PC-9 (cell line): ENCODE data around the gene LAMB4.

Experiments
- EZH2 ChIP-seq: fragments of 200-600 bp; sonication (generic); IDR thresholded peaks from 2 replicates; pipeline ENCODE4 v1.8.0; 2017; ENCODE audit warnings: antibody characterized with exemption, low read depth
- TF ChIP-seq, protein P1 (sequence below): fragments of 200-600 bp; sonication (generic); conservative IDR thresholded peaks from 2 replicates; pipeline ENCODE4 v1.6.1; 2017; ENCODE audit warnings: mixed run types, antibody characterized with exemption, mild to moderate bottlenecking, moderate library complexity

DNA sequence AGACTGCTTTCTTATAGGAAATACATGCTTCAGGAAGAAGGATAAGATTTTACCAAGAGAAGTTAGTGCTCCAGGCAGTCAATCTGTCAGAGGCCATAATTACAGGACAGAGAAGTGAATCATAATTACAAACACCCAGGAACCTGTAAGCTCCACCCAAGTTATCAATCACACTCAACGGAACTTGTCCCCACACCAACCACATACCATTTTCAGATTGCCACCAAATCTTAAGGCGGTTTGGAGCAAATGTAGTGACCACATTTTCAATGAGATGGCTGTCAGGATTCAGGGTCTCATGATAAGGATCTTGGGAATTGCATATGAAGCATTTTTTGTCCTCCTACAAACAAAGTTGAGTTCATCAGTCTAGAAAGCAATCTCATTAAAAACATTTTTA is 132.0 kb downstream of the LAMB4 start:
- TF ChIP-seq, protein P1, sequence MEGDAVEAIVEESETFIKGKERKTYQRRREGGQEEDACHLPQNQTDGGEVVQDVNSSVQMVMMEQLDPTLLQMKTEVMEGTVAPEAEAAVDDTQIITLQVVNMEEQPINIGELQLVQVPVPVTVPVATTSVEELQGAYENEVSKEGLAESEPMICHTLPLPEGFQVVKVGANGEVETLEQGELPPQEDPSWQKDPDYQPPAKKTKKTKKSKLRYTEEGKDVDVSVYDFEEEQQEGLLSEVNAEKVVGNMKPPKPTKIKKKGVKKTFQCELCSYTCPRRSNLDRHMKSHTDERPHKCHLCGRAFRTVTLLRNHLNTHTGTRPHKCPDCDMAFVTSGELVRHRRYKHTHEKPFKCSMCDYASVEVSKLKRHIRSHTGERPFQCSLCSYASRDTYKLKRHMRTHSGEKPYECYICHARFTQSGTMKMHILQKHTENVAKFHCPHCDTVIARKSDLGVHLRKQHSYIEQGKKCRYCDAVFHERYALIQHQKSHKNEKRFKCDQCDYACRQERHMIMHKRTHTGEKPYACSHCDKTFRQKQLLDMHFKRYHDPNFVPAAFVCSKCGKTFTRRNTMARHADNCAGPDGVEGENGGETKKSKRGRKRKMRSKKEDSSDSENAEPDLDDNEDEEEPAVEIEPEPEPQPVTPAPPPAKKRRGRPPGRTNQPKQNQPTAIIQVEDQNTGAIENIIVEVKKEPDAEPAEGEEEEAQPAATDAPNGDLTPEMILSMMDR: no peak
- no peak for TF ChIP-seq EZH2
